Neural progenitor cell (in vitro differentiated cells): ENCODE measurements around the gene MMD2.

Source experiments
- EZH2phosphoT487 ChIP-seq: fragments of 200-600 bp; sonication (generic); IDR thresholded peaks from 2 replicates; pipeline ENCODE4 v1.6.1; 2017; ENCODE audit warnings: antibody characterized with exemption
- TF ChIP-seq, protein P1 (sequence below): fragments of 200-600 bp; sonication (generic); IDR thresholded peaks from 2 replicates; pipeline ENCODE4 v1.5.1; 2017; ENCODE audit warnings: antibody characterized with exemption, mild to moderate bottlenecking

DNA sequence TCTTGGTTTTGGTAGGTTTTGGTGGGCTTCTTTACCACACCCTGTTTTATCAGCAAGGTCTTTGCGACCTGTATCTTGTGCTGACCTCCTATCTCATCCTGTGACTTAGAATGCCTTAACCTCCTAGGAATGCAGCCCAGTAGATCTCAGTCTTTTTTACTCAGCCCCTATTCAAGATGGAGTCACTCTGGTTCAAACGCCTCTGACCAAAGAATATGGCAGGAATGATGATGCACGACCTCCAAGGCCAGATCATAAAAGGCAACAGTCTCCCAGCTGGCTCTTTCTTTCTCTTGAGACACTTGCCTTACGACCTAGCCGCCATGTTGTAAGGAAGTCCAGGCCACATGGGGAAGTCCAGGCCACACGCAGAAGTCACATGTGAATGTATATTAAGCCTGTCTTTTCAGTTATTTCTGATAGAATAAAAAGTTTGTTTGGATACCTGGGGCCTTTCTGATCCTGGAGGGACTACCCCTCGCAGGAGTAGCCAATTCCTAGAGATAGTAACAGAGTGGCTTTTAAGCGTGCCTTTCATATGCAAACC is 65.0 kb downstream of the MMD2 start:
- TF ChIP-seq EZH2phosphoT487, result no peak
- TF ChIP-seq, protein P1, sequence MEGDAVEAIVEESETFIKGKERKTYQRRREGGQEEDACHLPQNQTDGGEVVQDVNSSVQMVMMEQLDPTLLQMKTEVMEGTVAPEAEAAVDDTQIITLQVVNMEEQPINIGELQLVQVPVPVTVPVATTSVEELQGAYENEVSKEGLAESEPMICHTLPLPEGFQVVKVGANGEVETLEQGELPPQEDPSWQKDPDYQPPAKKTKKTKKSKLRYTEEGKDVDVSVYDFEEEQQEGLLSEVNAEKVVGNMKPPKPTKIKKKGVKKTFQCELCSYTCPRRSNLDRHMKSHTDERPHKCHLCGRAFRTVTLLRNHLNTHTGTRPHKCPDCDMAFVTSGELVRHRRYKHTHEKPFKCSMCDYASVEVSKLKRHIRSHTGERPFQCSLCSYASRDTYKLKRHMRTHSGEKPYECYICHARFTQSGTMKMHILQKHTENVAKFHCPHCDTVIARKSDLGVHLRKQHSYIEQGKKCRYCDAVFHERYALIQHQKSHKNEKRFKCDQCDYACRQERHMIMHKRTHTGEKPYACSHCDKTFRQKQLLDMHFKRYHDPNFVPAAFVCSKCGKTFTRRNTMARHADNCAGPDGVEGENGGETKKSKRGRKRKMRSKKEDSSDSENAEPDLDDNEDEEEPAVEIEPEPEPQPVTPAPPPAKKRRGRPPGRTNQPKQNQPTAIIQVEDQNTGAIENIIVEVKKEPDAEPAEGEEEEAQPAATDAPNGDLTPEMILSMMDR, result no peak
